SU-DHL-6 (cell line): ENCODE measurements around the gene CYP11A1.

Source experiments
- CTCF ChIP-seq: fragments of 200-600 bp; sonication (generic); IDR thresholded peaks from one replicate; pipeline ENCODE4 v1.5.1; 2017; ENCODE audit warnings: antibody characterized with exemption, mild to moderate bottlenecking, low read length, moderate library complexity; ENCODE audit not compliant: insufficient read depth, poor library complexity, severe bottlenecking
- EZH2phosphoT487 ChIP-seq: fragments of 200-600 bp; sonication (generic), shearing (Covaris generic); conservative IDR thresholded peaks from 2 replicates; pipeline ENCODE4 v1.6.1; 2018; ENCODE audit warnings: mild to moderate bottlenecking, antibody characterized with exemption, low read length, moderate library complexity, mixed read lengths

GRCh38 chr15:74327756-74328155 lies 39.7 kb downstream of the CYP11A1 start:
- no peak for TF ChIP-seq CTCF
- no peak for TF ChIP-seq EZH2phosphoT487
